GM12801 (cell line): Measurements from ENCODE around the gene ZC3H14.

Experiments
- CTCF ChIP-seq: IDR thresholded peaks from one replicate; pipeline ENCODE4 v1.5.1; 2011; ENCODE audit warnings: control low read depth; ENCODE audit not compliant: insufficient read length; ENCODE audit errors: extremely low read depth

The ZC3H14 gene

GRCh38 chr14:88625671-88626070, 62.8 kb downstream of the ZC3H14 start:
- TF ChIP-seq CTCF: no peak

- TF ChIP-seq CTCF: no peak
These were observed 65.2 kb downstream of the ZC3H14 start for GRCh38 chr14:88628033-88628432.

GRCh38 chr14:88628462-88628861, 65.6 kb downstream of the ZC3H14 start:
- TF ChIP-seq CTCF: no peak

GRCh38 chr14:88630565-88630964, 67.7 kb downstream of the ZC3H14 start:
- TF ChIP-seq CTCF: no peak

DNA sequence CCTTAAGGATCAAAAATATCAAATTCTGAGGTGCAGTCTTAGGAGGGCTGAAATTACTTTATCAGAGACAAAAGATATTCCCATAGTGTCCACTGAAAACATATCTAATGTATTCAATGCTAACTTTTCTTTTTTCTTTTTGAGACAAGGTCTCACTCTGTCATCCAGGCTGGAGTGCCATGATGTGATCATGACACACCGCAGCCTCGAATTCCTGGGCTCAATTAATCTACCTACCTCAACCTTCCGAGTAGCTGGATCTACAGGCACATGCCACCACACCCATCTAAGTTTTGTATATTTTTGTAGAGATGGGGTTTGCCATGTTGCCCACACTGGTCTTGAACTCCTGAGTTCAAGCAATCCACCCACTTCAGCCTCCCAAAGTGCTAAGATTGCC, 68.3 kb downstream of the ZC3H14 start:
- TF ChIP-seq CTCF: no peak

- no peak for TF ChIP-seq CTCF
These were observed 69.7 kb downstream of the ZC3H14 start for GRCh38 chr14:88632512-88632911.

GRCh38 chr14:88639221-88639620, 76.4 kb downstream of the ZC3H14 start:
- TF ChIP-seq CTCF: no peak

- TF ChIP-seq CTCF: no peak
These were observed 97.2 kb downstream of the ZC3H14 start for GRCh38 chr14:88660056-88660455.
